Measurements from ENCODE around the gene STAB2. TPM values are rescaled to one million over a fixed set of nuclear protein-coding genes. Genes with fewer than 3 reads are reported as not detected.

STAB2 gene
- total RNA-seq, 4 donors from 2014 or later: not detected

DNA sequence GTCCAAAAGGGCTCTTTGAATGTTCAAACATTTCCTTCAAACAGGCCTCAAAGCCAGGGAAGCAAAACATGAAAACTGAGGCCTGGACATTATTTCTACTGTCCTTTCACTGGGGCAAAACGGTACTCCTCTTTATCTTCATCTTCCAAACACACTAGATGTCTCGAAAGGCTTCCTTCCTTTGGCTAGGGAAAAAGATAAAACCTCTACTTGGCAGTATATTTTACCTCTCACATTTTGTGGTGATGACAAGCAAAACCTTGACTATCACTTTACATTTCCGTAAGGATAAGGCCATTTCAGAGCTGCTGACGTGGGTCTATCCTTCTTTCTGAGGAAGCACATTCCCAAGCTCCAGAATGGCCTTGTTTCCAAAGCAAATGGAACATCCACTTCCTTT is 9.9 kb downstream of the STAB2 start:
- intact Hi-C loops (cut with DNase I; ENCODE audit: low total_unique reads): no loop called here
- ATAC-seq (no peak), DNase-seq (no peak)
- Histone ChIP-seq H3K27ac (no peak overlapping the region), H3K4me3 (no peak overlapping the region), H3K36me3 (no peaks in the 10 kb centered on the region), H3K27me3 (no peaks in the 10 kb centered on the region), H3K9me3 (no peaks in the 10 kb centered on the region), H3K4me1 (peaks cover 0 to 6% of the 10 kb centered on the region in 2 donors)
- in situ Hi-C loops (cut with MboI; ENCODE audit: low sequenced_read_pairs in 4 of 4): no loop called here
- TF ChIP-seq CTCF (IDR thresholded peaks at IDR 0.05 in 4 of 5, conservative IDR thresholded peaks at IDR 0.05 in 1 of 5) (no peak), POLR2A (IDR thresholded peaks at IDR 0.05) (no peak)

GRCh38 chr12:103599274-103599673 is 12.2 kb downstream of the STAB2 start:
- in situ Hi-C loops (cut with MboI; ENCODE audit: low sequenced_read_pairs in 4 of 4): no loop called here
- Histone ChIP-seq H3K36me3 (no peaks in the 10 kb centered on the region), H3K4me1 (peaks cover 0 to 6% of the 10 kb centered on the region in 2 donors), H3K27me3 (no peaks in the 10 kb centered on the region), H3K27ac (no peak overlapping the region), H3K4me3 (no peak overlapping the region), H3K9me3 (no peaks in the 10 kb centered on the region)
- no peak for DNase-seq
- no peak for TF ChIP-seq CTCF (IDR thresholded peaks at IDR 0.05 in 4 of 5, conservative IDR thresholded peaks at IDR 0.05 in 1 of 5)
- TF ChIP-seq POLR2A (IDR thresholded peaks at IDR 0.05): no peak
- intact Hi-C loops (cut with DNase I; ENCODE audit: low total_unique reads): no loop called here
- peak in 1 of 2 donors; percentile 56 for ATAC-seq

DNA sequence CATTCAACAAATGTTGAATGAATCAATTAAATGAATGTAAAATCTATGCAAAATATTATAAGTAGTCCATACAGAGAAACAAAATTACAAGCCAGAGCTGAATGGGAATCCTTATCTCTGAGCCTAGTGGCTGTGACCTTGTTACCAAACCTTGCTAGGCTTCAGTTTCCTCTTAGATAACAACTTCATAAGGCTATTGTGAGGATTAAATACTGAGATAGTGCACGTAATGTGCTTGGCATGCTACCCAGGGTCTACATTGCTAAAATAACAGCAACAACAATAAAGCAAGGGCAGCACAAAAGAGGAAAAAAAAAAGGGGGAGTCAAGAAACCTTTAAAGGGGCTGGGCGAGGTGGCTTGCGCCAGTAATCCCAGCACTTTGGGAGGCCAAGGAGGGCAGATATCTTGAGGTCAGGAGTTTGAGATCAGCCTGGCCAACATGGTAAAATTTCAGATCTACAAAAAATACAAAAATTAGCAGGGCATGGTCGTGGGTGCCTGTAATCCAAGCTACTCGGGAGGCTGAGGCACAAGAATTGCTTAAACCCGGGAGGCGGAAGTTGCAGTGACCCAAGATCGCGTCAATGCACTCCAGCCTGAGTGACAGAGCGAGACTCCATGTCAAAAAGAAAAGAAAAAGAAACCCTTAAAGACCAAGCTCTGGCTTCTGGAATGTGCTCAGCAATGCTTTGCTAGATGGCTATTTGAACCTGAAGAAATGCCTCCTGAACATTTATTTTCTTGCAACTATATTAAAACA is 14.1 kb downstream of the STAB2 start:
- peaks cover 0 to 6% of the 10 kb centered on the region in 2 donors for H3K4me1 ChIP-seq
- ATAC-seq: no peak
- DNase-seq: no peak
- no peaks in the 10 kb centered on the region for H3K36me3 ChIP-seq
- no peak for TF ChIP-seq POLR2A (IDR thresholded peaks at IDR 0.05)
- no peak for TF ChIP-seq CTCF (IDR thresholded peaks at IDR 0.05 in 4 of 5, conservative IDR thresholded peaks at IDR 0.05 in 1 of 5)
- H3K27ac ChIP-seq: no peak overlapping the region
- H3K27me3 ChIP-seq: no peaks in the 10 kb centered on the region
- intact Hi-C loops (cut with DNase I; ENCODE audit: low total_unique reads) (no loop called here), in situ Hi-C loops (cut with MboI; ENCODE audit: low sequenced_read_pairs in 4 of 4) (no loop called here)
- no peak overlapping the region for H3K4me3 ChIP-seq
- H3K9me3 ChIP-seq: no peaks in the 10 kb centered on the region

GRCh38 chr12:103620395-103620794 is 33.3 kb downstream of the STAB2 start:
- Histone ChIP-seq H3K9me3 (no peaks in the 10 kb centered on the region), H3K27ac (no peak overlapping the region), H3K4me1 (no peaks in the 10 kb centered on the region), H3K36me3 (no peaks in the 10 kb centered on the region), H3K27me3 (no peaks in the 10 kb centered on the region), H3K4me3 (no peak overlapping the region)
- intact Hi-C loops (cut with DNase I; ENCODE audit: low total_unique reads): no loop called here
- DNase-seq (no peak), ATAC-seq (no peak)
- in situ Hi-C loops (cut with MboI; ENCODE audit: low sequenced_read_pairs in 4 of 4): no loop called here
- TF ChIP-seq CTCF (IDR thresholded peaks at IDR 0.05 in 4 of 5, conservative IDR thresholded peaks at IDR 0.05 in 1 of 5) (no peak), POLR2A (IDR thresholded peaks at IDR 0.05) (no peak)

GRCh38 chr12:103623716-103624115 is 36.6 kb downstream of the STAB2 start:
- TF ChIP-seq POLR2A (IDR thresholded peaks at IDR 0.05) (no peak), CTCF (IDR thresholded peaks at IDR 0.05 in 4 of 5, conservative IDR thresholded peaks at IDR 0.05 in 1 of 5) (no peak)
- Histone ChIP-seq H3K27ac (no peak overlapping the region), H3K4me1 (peaks cover 0 to 11% of the 10 kb centered on the region in 2 donors), H3K36me3 (no peaks in the 10 kb centered on the region), H3K9me3 (no peaks in the 10 kb centered on the region), H3K27me3 (no peaks in the 10 kb centered on the region), H3K4me3 (no peak overlapping the region)
- in situ Hi-C loops (cut with MboI; ENCODE audit: low sequenced_read_pairs in 4 of 4): no loop called here
- intact Hi-C loops (cut with DNase I; ENCODE audit: low total_unique reads): no loop called here
- ATAC-seq: no peak
- DNase-seq: no peak

Measured in gastrocnemius medialis (tissue), 4 donors.